WI38 (cell line): ENCODE results near the gene NHEJ1.

Source experiments
- H3K4me3 ChIP-seq: 2 replicates; pipeline ENCODE4 v1.5.1; 2011; ENCODE audit warnings: low read depth, mild to moderate bottlenecking, control low read depth, low read length
- CTCF ChIP-seq: IDR thresholded peaks from 2 replicates; pipeline ENCODE4 v1.5.1; 2012; ENCODE audit warnings: low read depth, mild to moderate bottlenecking, control low read depth, low read length

The NHEJ1 gene

GRCh38 chr2:219035942-219036341, 124.7 kb downstream of the NHEJ1 start:
- TF ChIP-seq CTCF: no peak
- no peak overlapping the region for H3K4me3 ChIP-seq

GRCh38 chr2:219034823-219035222, 125.8 kb downstream of the NHEJ1 start:
- no peak overlapping the region for H3K4me3 ChIP-seq
- TF ChIP-seq CTCF: no peak

- no peak for TF ChIP-seq CTCF
- H3K4me3 ChIP-seq: no peak overlapping the region
These were observed 128.4 kb downstream of the NHEJ1 start for GRCh38 chr2:219032051-219032745.

GRCh38 chr2:219031005-219031738, 129.4 kb downstream of the NHEJ1 start:
- no peak overlapping the region for H3K4me3 ChIP-seq
- TF ChIP-seq CTCF: no peak

GRCh38 chr2:219030177-219030940, 130.3 kb downstream of the NHEJ1 start:
- H3K4me3 ChIP-seq: no peak overlapping the region
- TF ChIP-seq CTCF: no peak

GRCh38 chr2:219029829-219030165, 130.8 kb downstream of the NHEJ1 start:
- TF ChIP-seq CTCF: peak; percentile 96

More at GRCh38 chr2:219029829-219030165, 130.8 kb downstream of the NHEJ1 start:
- no peak overlapping the region for H3K4me3 ChIP-seq
